Testis (tissue), 3 donors: ENCODE results near the gene MET. TPM values are rescaled to one million over a fixed set of nuclear protein-coding genes. Genes with fewer than 3 reads are reported as not detected.
"Not testable (repeated sequence)": the region's sequence is repeated elsewhere in the genome, so short reads cannot be mapped to it uniquely, and the experiment has no call there.

Source experiments
- DNase-seq: peaks from one replicate; pipeline ENCODE4 v3.0.0-alpha.2; 2019
- H3K27ac ChIP-seq, 2 donors: fragments of 200-600 bp; sonication (generic); one replicate each; pipeline ENCODE4 v1.5.1; 2019
- H3K27me3 ChIP-seq: fragments of 200-600 bp; sonication (generic); one replicate; pipeline ENCODE4 v1.5.1; 2019
- H3K36me3 ChIP-seq: fragments of 200-600 bp; sonication (generic); one replicate; pipeline ENCODE4 v1.5.1; 2017; ENCODE audit warnings: low read depth; ENCODE audit errors: missing control alignments
- H3K4me1 ChIP-seq: fragments of 200-600 bp; sonication (generic); one replicate; pipeline ENCODE4 v1.5.1; 2019
- H3K4me3 ChIP-seq, 2 donors: fragments of 200-600 bp; sonication (generic); one replicate each; pipeline ENCODE4 v1.5.1; 2017 to 2019
- H3K9me3 ChIP-seq: fragments of 200-600 bp; sonication (generic); one replicate; pipeline ENCODE4 v1.5.1; 2017
- POLR2A ChIP-seq: fragments of 450-650 bp; IDR thresholded peaks from one replicate; pipeline ENCODE4 v1.6.1; 2017; ENCODE audit warnings: antibody characterized with exemption, mild to moderate bottlenecking, moderate library complexity
- WGBS, 2 donors: methylation state at CpG; one replicate each; pipeline ENCODE4 v1.1.5; 2018; 5-methylcytosine and 5-hydroxymethylcytosine counted together
- intact Hi-C: fragments of 100-400 bp; cut with DNase I; formaldehyde crosslinking; loops from one replicate; pipeline ENCODE4 v1.15.1; 2023; ENCODE audit warnings: low total_unique reads
- polyA plus RNA-seq: library from polyadenylated mRNA; stranded (reverse); fragments of 350-450 nt; fragmentation: Illumina TruSeq; extraction: RNeasy Lipid Tissue Mini Kit (QIAGEN cat#74804); gene quantifications from one replicate; pipeline ENCODE4 v1.2.3, GENCODE V29; 2014; ENCODE audit warnings: low read depth, low replicate concordance; ENCODE audit not compliant: insufficient read depth
- total RNA-seq, 2 donors: library from RNA; depleted of rRNA; stranded (reverse); fragments of >200 nt; gene quantifications; one replicate each; pipeline ENCODE4 v1.2.3, GENCODE V29; 2016
- TF ChIP-seq, protein P1 (sequence below), 3 experiments: fragments of 450-650 bp in 2 of 3; fragments of 200-600 bp in 1 of 3; sonication (generic) in 1 of 3; IDR thresholded peaks; one replicate each; pipeline ENCODE4 v1.5.1; 2016 to 2019; ENCODE audit warnings: antibody characterized with exemption in 3 of 3, mild to moderate bottlenecking in 2 of 3, moderate library complexity in 1 of 3

Gene MET
- total and polyA plus RNA-seq, 3 donors from 2014 or later: 2.0 to 3.9 (median 3.2) TPM

GRCh38 chr7:116751070-116751469, 79.1 kb downstream of the MET start:
- H3K4me3 ChIP-seq, H3K36me3 ChIP-seq, H3K4me1 ChIP-seq, H3K27ac ChIP-seq, H3K9me3 ChIP-seq, DNase-seq, intact Hi-C loops, H3K27me3 ChIP-seq: not testable (repeated sequence)
- 94% methylated on average over 4 of the region's 4 CpGs for WGBS, 2 donors

DNA sequence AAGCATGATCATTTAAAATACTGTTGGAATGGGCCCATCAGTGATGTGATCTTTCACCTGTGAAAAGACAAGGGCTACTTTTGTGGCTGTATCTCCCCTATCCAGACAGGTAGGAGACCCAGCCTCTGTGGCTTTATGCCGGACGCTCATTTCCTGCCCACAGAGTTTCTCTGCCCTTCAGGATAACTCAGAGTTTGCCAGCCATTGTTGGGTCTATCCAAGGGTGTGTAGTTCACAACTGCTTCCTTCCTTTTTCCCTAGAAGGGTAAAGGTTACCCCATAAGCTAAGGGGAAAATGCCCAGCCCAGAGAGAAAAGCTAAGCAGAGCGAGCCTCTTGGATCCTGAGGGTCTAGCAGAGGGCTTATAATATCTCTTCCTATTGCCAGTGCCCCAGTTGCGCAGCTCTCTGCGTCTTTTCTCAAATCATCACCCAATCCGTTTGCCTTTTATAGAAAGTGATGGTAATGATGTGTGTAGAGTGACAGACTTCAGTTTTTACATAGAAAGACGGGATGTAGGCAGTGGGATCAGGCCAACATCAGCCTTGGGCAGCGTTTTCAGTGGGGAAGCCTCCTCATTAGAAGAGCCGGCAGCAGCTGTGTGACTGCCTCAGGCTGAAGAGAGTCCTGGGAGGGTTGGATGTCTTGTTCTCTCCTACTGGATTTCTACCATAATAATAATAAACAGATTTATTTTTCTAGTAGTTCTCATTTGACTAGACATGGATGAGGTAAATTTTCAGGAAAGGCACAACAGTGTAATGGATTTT, 80.5 kb downstream of the MET start:
- no peak for DNase-seq
- no peaks in the 10 kb centered on the region for H3K27me3 ChIP-seq
- TF ChIP-seq POLR2A: no peak
- TF ChIP-seq, protein P1, sequence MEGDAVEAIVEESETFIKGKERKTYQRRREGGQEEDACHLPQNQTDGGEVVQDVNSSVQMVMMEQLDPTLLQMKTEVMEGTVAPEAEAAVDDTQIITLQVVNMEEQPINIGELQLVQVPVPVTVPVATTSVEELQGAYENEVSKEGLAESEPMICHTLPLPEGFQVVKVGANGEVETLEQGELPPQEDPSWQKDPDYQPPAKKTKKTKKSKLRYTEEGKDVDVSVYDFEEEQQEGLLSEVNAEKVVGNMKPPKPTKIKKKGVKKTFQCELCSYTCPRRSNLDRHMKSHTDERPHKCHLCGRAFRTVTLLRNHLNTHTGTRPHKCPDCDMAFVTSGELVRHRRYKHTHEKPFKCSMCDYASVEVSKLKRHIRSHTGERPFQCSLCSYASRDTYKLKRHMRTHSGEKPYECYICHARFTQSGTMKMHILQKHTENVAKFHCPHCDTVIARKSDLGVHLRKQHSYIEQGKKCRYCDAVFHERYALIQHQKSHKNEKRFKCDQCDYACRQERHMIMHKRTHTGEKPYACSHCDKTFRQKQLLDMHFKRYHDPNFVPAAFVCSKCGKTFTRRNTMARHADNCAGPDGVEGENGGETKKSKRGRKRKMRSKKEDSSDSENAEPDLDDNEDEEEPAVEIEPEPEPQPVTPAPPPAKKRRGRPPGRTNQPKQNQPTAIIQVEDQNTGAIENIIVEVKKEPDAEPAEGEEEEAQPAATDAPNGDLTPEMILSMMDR (IDR thresholded peaks at IDR 0.05): no peak
- WGBS, 2 donors: 69 to 79% methylated on average over 9 of the region's 9 CpGs
- H3K4me1 ChIP-seq: no peaks in the 10 kb centered on the region
- H3K36me3 ChIP-seq: no peaks in the 10 kb centered on the region
- H3K4me3 ChIP-seq: no peak overlapping the region
- intact Hi-C loops: no loop called here
- H3K27ac ChIP-seq: no peak overlapping the region
- no peaks in the 10 kb centered on the region for H3K9me3 ChIP-seq

DNA sequence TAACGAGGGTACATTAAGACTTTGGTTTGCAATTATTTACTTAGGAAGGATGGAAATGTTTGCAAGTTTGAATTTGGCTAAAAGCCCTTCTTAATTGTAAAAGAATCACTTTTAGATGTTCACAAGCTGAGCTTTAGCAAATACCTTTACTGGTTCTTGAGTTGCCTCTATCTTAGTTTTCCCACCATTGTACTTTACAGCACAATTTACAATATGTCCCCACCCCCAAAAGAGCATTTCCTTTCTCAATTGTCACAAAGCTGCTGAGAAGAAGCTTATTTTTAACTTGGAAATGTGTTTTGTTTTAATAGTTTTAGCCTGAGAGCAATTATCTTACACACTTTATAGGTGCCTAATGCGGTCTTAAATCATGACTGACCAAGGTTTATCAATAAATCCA, 81.1 kb downstream of the MET start:
- no peaks in the 10 kb centered on the region for H3K4me1 ChIP-seq
- intact Hi-C loops: no loop called here
- no peaks in the 10 kb centered on the region for H3K9me3 ChIP-seq
- DNase-seq: no peak
- H3K27ac ChIP-seq: no peak overlapping the region
- H3K27me3 ChIP-seq: no peaks in the 10 kb centered on the region
- no peak overlapping the region for H3K4me3 ChIP-seq
- TF ChIP-seq POLR2A: no peak
- TF ChIP-seq, protein P1 (IDR thresholded peaks at IDR 0.05): no peak
- WGBS, 2 donors: 71 to 73% methylated on average over 2 of the region's 2 CpGs
- H3K36me3 ChIP-seq: no peaks in the 10 kb centered on the region

- Histone ChIP-seq H3K4me3 (no peak overlapping the region), H3K27me3 (no peaks in the 10 kb centered on the region), H3K36me3 (no peaks in the 10 kb centered on the region), H3K27ac (no peak overlapping the region), H3K4me1 (no peaks in the 10 kb centered on the region), H3K9me3 (no peaks in the 10 kb centered on the region)
- WGBS, 2 donors: 90 to 93% methylated on average over 4 of the region's 4 CpGs
- TF ChIP-seq, protein P1 (IDR thresholded peaks at IDR 0.05): no peak
- TF ChIP-seq POLR2A: no peak
- no peak for DNase-seq
- intact Hi-C loops: no loop called here
Observed at GRCh38 chr7:116754186-116754585, 82.2 kb downstream of the MET start.

- TF ChIP-seq POLR2A: no peak
- TF ChIP-seq, protein P1 (IDR thresholded peaks at IDR 0.05): no peak
- Histone ChIP-seq H3K27ac (no peak overlapping the region), H3K4me3 (no peak overlapping the region), H3K27me3 (no peaks in the 10 kb centered on the region), H3K9me3 (no peaks in the 10 kb centered on the region), H3K36me3 (no peaks in the 10 kb centered on the region), H3K4me1 (no peaks in the 10 kb centered on the region)
- 89 to 96% methylated on average over 4 of the region's 4 CpGs for WGBS, 2 donors
- no peak for DNase-seq
- intact Hi-C loops: no loop called here
Observed at GRCh38 chr7:116757283-116757682, 85.3 kb downstream of the MET start.

DNA sequence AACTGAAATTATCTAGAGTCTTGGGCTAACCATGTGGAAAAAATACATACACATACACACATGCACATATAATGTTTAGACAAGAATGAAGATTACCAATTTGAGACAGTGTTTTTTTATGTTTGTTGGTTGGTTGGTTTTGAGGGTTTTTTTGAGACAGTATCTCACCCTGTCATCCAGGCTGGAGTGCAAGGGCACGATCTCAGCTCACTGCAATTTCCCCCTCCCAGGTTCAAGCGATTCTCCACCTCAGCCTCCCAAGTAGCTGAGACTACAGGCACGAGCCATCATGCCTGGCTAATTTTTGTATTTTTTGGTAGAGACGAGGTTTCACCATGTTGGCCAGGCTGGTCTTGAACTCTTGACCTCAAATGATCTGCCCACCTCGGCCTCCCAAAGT, 87.6 kb downstream of the MET start:
- 89% methylated on average over 5 of the region's 5 CpGs for WGBS, 2 donors
- H3K4me3 ChIP-seq, DNase-seq, H3K27ac ChIP-seq, H3K36me3 ChIP-seq, intact Hi-C loops, H3K9me3 ChIP-seq, H3K27me3 ChIP-seq, H3K4me1 ChIP-seq: not testable (repeated sequence)
